IMR-90 (cell line): ENCODE measurements around the gene DCDC1. TPM values are rescaled to one million over a fixed set of nuclear protein-coding genes. Genes with fewer than 3 reads are reported as not detected.

Experiments
- ATAC-seq: fragments of 200-7000 bp; cut with Tn5 transposase; 2 replicates; pipeline ENCODE4 v1.9.1; 2020; ENCODE audit warnings: low read depth, mild to moderate bottlenecking, moderate library complexity
- BruUV-seq: library from RNA; stranded (reverse); fragments of 400-500 nt; replicated peaks from 2 replicates; lab custom pipeline; 2021; lab: Mats Ljungman, UMichigan
- CTCF ChIA-PET: fragments of 300-600 bp; formaldehyde crosslinking; extraction: SDS; loops from one replicate; lab custom pipeline; 2021; ENCODE audit warnings: antibody characterized with exemption; lab: Yijun Ruan, JAX
- POLR2A ChIA-PET: fragments of 300-600 bp; sonication (Branson Sonifier 250); formaldehyde crosslinking; loops from one replicate; lab custom pipeline; 2022; ENCODE audit warnings: antibody characterized with exemption; ENCODE audit not compliant: unreplicated experiment; lab: Charles Lee
- DNase-seq: peaks from one replicate; pipeline ENCODE4 v3.0.0; 2013
- H2AFZ ChIP-seq: replicated peaks from 2 replicates; pipeline ENCODE3; 2013; ENCODE audit warnings: low read length, mild to moderate bottlenecking; ENCODE audit not compliant: poor library complexity
- H2AK5ac ChIP-seq: 2 replicates; pipeline ENCODE4 v1.6.1; 2013; ENCODE audit warnings: low read depth, low read length, inconsistent platforms
- H2AK9ac ChIP-seq: replicated peaks from 2 replicates; pipeline ENCODE3; 2013; ENCODE audit warnings: mild to moderate bottlenecking, low read depth, low read length, moderate library complexity; ENCODE audit not compliant: poor library complexity
- H2BK120ac ChIP-seq: 2 replicates; pipeline ENCODE4 v1.6.1; 2013; ENCODE audit warnings: low read depth, low read length, inconsistent platforms
- H2BK15ac ChIP-seq: 3 replicates; pipeline ENCODE4 v1.6.1; 2013; ENCODE audit warnings: low read depth, low read length, inconsistent platforms
- H2BK20ac ChIP-seq: 2 replicates; pipeline ENCODE4 v1.6.1; 2013; ENCODE audit warnings: low read depth, mild to moderate bottlenecking, inconsistent platforms, low read length, moderate library complexity
- H2BK5ac ChIP-seq: 2 replicates; pipeline ENCODE4 v1.6.1; 2013; ENCODE audit warnings: mild to moderate bottlenecking, low read depth, low read length, inconsistent platforms; ENCODE audit not compliant: poor library complexity, severe bottlenecking
- H3K14ac ChIP-seq: replicated peaks from 2 replicates; pipeline ENCODE4 v1.6.1; 2013; ENCODE audit warnings: low read depth, low read length, inconsistent platforms
- H3K18ac ChIP-seq: 2 replicates; pipeline ENCODE4 v1.6.1; 2013; ENCODE audit warnings: low read depth, low read length, control low read depth
- H3K23ac ChIP-seq: 2 replicates; pipeline ENCODE4 v1.6.1; 2013; ENCODE audit warnings: low read depth, low read length, inconsistent platforms
- H3K27ac ChIP-seq: 2 replicates; pipeline ENCODE4 v1.5.1; 2013; ENCODE audit warnings: mild to moderate bottlenecking, control low read depth, low read length; ENCODE audit not compliant: insufficient read depth
- H3K27me3 ChIP-seq: 2 replicates; pipeline ENCODE4 v1.6.1; 2013; ENCODE audit warnings: low read length; ENCODE audit not compliant: control insufficient read depth, insufficient read depth
- H3K36me3 ChIP-seq: 2 replicates; pipeline ENCODE4 v1.6.1; 2013; ENCODE audit warnings: low read length, mixed read lengths; ENCODE audit not compliant: control insufficient read depth, insufficient read depth
- H3K4ac ChIP-seq: 2 replicates; pipeline ENCODE4 v1.6.1; 2013; ENCODE audit warnings: low read depth, low read length, inconsistent platforms
- H3K4me1 ChIP-seq: 2 replicates; pipeline ENCODE4 v1.6.1; 2013; ENCODE audit warnings: low read length, mixed read lengths; ENCODE audit not compliant: control insufficient read depth, insufficient read depth
- H3K4me2 ChIP-seq: 2 replicates; pipeline ENCODE4 v1.6.1; 2013; ENCODE audit warnings: low read depth, mild to moderate bottlenecking, control low read depth, low read length, moderate library complexity
- H3K4me3 ChIP-seq: 2 replicates; pipeline ENCODE4 v1.5.1; 2013; ENCODE audit warnings: low read depth, mild to moderate bottlenecking, control low read depth, low read length, moderate library complexity; ENCODE audit not compliant: insufficient read depth
- H3K56ac ChIP-seq: 2 replicates; pipeline ENCODE4 v1.6.1; 2013; ENCODE audit warnings: low read length, inconsistent platforms; ENCODE audit not compliant: insufficient read depth; ENCODE audit errors: extremely low read depth
- H3K79me1 ChIP-seq, 2 experiments: 2 replicates each; pipeline ENCODE4 v1.6.1; 2013; ENCODE audit warnings: low read length in 2 of 2, inconsistent platforms in 1 of 2, low read depth in 1 of 2
- H3K9ac ChIP-seq: 2 replicates; pipeline ENCODE4 v1.6.1; 2013; ENCODE audit warnings: low read depth, low read length, control low read depth
- H3K9me1 ChIP-seq: 2 replicates; pipeline ENCODE4 v1.6.1; 2013; ENCODE audit warnings: low read length, inconsistent platforms; ENCODE audit not compliant: insufficient read depth
- H3K9me3 ChIP-seq: 2 replicates; pipeline ENCODE4 v1.6.1; 2013; ENCODE audit warnings: low read length; ENCODE audit not compliant: control insufficient read depth, insufficient read depth
- H4K20me1 ChIP-seq: 2 replicates; pipeline ENCODE4 v1.6.1; 2013; ENCODE audit warnings: low read length, inconsistent platforms; ENCODE audit not compliant: insufficient read depth
- H4K5ac ChIP-seq: 2 replicates; pipeline ENCODE4 v1.6.1; 2013; ENCODE audit warnings: mild to moderate bottlenecking, low read depth, low read length, control low read depth
- H4K8ac ChIP-seq, 2 experiments: 2 replicates each; pipeline ENCODE4 v1.6.1; 2013; ENCODE audit warnings: low read depth in 2 of 2, low read length in 2 of 2, control low read depth in 1 of 2, inconsistent platforms in 1 of 2
- H4K91ac ChIP-seq: 2 replicates; pipeline ENCODE4 v1.6.1; 2013; ENCODE audit warnings: low read depth, low read length, inconsistent platforms; ENCODE audit not compliant: insufficient read depth
- CTCF ChIP-seq: conservative IDR thresholded peaks from 2 replicates; pipeline ENCODE4 v1.5.1; 2012; ENCODE audit warnings: mild to moderate bottlenecking, low read depth, low read length, improper control_type of control experiment
- ELK1 ChIP-seq: fragments of 150-350 bp; IDR thresholded peaks from 2 replicates; pipeline ENCODE4 v1.6.1; 2016; ENCODE audit warnings: low read depth, mild to moderate bottlenecking, low read length, moderate library complexity, borderline replicate concordance
- MAZ ChIP-seq: IDR thresholded peaks from 2 replicates; pipeline ENCODE4 v1.6.1; 2012; ENCODE audit warnings: low read depth, mild to moderate bottlenecking, low read length, improper control_type of control experiment, moderate library complexity, borderline replicate concordance
- RCOR1 ChIP-seq: IDR thresholded peaks from 2 replicates; pipeline ENCODE4 v1.6.1; 2012; ENCODE audit warnings: mild to moderate bottlenecking, low read length, improper control_type of control experiment; ENCODE audit not compliant: insufficient replicate concordance
- WGBS, 2 experiments: methylation state at CpG; one replicate each; pipeline versions ENCODE4 v1.1.5 to v1.1.7; 2013; ENCODE audit warnings: missing lambda C conversion rate in 2 of 2; ENCODE audit not compliant: insufficient read length in 1 of 2; ENCODE audit errors: extremely low coverage in 2 of 2; 5-methylcytosine and 5-hydroxymethylcytosine counted together
- dilution Hi-C: fragments of 300-500 bp; cut with HindIII; formaldehyde crosslinking; loops from one replicate; pipeline ENCODE4 v1.14.3; 2018; ENCODE audit warnings: low sequenced_read_pairs; ENCODE audit not compliant: unreplicated experiment
- in situ Hi-C: fragments of 300-500 bp; cut with MboI; formaldehyde crosslinking; loops from 3 replicates; pipeline ENCODE4 v1.14.3; 2019; ENCODE audit warnings: low sequenced_read_pairs, inconsistent platforms, mixed read lengths
- intact Hi-C: fragments of 100-400 bp; cut with micrococcal nuclease; formaldehyde crosslinking; loops from 2 replicates; pipeline ENCODE4 v1.10.0; 2022
- polyA plus RNA-seq, 3 experiments: library from polyadenylated mRNA; depleted of rRNA; stranded (reverse); fragments of >200 nt; gene quantifications; 2 replicates each; pipeline ENCODE4 v1.2.3, GENCODE V29; 2012; ENCODE audit warnings: low replicate concordance in 1 of 3
- total RNA-seq: library from RNA; depleted of rRNA; stranded (reverse); fragments of >200 nt; gene quantifications from 2 replicates; pipeline ENCODE4 v1.2.3, GENCODE V29; 2012

DCDC1 gene
- total and polyA plus RNA-seq, 2 of the 4 experiments (the other 2 are of a cell fraction): not detected

- no peak overlapping the region for H3K27ac ChIP-seq
- DNase-seq (no peak), ATAC-seq (no peak)
- H3K18ac ChIP-seq: no peak overlapping the region
- no peak overlapping the region for H4K91ac ChIP-seq
- no TSS peak for BruUV-seq
- no CpG with 5 or more reads among the region's 3 CpGs for WGBS, 2 experiments
- no peak overlapping the region for H4K8ac ChIP-seq
- no peak overlapping the region for H3K56ac ChIP-seq
- no peaks in the 10 kb centered on the region for H3K4me1 ChIP-seq
- H2AFZ ChIP-seq: no peak overlapping the region
- no peaks in the 10 kb centered on the region for H3K27me3 ChIP-seq
- CTCF ChIA-PET: no interaction called here
- dilution Hi-C loops: no loop called here
- no peak overlapping the region for H3K4me3 ChIP-seq
- H3K36me3 ChIP-seq: no peaks in the 10 kb centered on the region
- no peak for TF ChIP-seq CTCF
- no peak for TF ChIP-seq RCOR1
- TF ChIP-seq ELK1: no peak
- TF ChIP-seq MAZ: no peak
- no peak overlapping the region for H3K14ac ChIP-seq
- no peak overlapping the region for H2BK5ac ChIP-seq
- H2AK5ac ChIP-seq: no peak overlapping the region
- no peak overlapping the region for H3K4me2 ChIP-seq
- no peaks in the 10 kb centered on the region for H3K79me1 ChIP-seq
- H2BK20ac ChIP-seq: no peak overlapping the region
- no peak overlapping the region for H4K5ac ChIP-seq
- H2BK15ac ChIP-seq: no peak overlapping the region
- H4K20me1 ChIP-seq: no peaks in the 10 kb centered on the region
- H3K9me1 ChIP-seq: no peaks in the 10 kb centered on the region
- H3K9ac ChIP-seq: no peak overlapping the region
- no peak overlapping the region for H3K23ac ChIP-seq
- H2AK9ac ChIP-seq: no peak overlapping the region
- in situ Hi-C loops: no loop called here
- H3K4ac ChIP-seq: no peak overlapping the region
- intact Hi-C loops: no loop called here
- H2BK120ac ChIP-seq: no peak overlapping the region
- POLR2A ChIA-PET: no interaction called here
- H3K9me3 ChIP-seq: no peaks in the 10 kb centered on the region
These were observed 476.2 kb downstream of the DCDC1 start for GRCh38 chr11:30893318-30893717.
